Activated CD4-positive, alpha-beta memory T cell treated with anti-CD3 and anti-CD28 coated beads for 36 hours (primary cell): ENCODE measurements around the gene DUSP6. TPM values are rescaled to one million over a fixed set of nuclear protein-coding genes. Genes with fewer than 3 reads are reported as not detected.

Experiments
- CTCF ChIA-PET: fragments of 350-600 bp; sonication (Branson Sonifier 250); formaldehyde crosslinking; loops from one replicate; lab custom pipeline; 2021; ENCODE audit warnings: antibody characterized with exemption, inconsistent platforms; lab: Charles Lee
- POLR2A ChIA-PET: fragments of 350-600 bp; sonication (Branson Sonifier 250); formaldehyde crosslinking; loops from one replicate; lab custom pipeline; 2021; ENCODE audit warnings: antibody characterized with exemption; lab: Charles Lee
- DNase-seq: peaks from one replicate; pipeline ENCODE4 v3.0.0-alpha.2; 2020
- H3K27ac Mint-ChIP-seq: one replicate; pipeline ENCODE4 v1.8.0; 2021; ENCODE audit warnings: mixed read lengths
- H3K27me3 Mint-ChIP-seq: one replicate; pipeline ENCODE4 v1.8.0; 2021; ENCODE audit warnings: mixed read lengths
- H3K36me3 Mint-ChIP-seq: one replicate; pipeline ENCODE4 v1.8.0; 2021; ENCODE audit warnings: mixed read lengths
- H3K4me1 Mint-ChIP-seq: one replicate; pipeline ENCODE4 v1.8.0; 2021; ENCODE audit warnings: low read depth, mixed read lengths
- H3K4me3 Mint-ChIP-seq: one replicate; pipeline ENCODE4 v1.8.0; 2021; ENCODE audit warnings: mild to moderate bottlenecking, mixed read lengths
- H3K9me3 Mint-ChIP-seq: one replicate; pipeline ENCODE4 v1.8.0; 2021; ENCODE audit warnings: mixed read lengths
- intact Hi-C: fragments of 100-400 bp; cut with micrococcal nuclease; formaldehyde crosslinking; loops from one replicate; pipeline ENCODE4 v1.15.1; 2023
- total RNA-seq, 2 experiments: library from RNA; stranded (reverse); gene quantifications; one replicate each; pipeline ENCODE4 v1.2.3, GENCODE V29; 2021

Gene DUSP6
- total RNA-seq, 2 experiments from 2014 or later: 86.7 to 87.9 TPM

GRCh38 chr12:89305373-89305772, 46.9 kb downstream of the DUSP6 start:
- Mint-ChIP-seq H3K27me3 (no peaks in the 10 kb centered on the region), H3K9me3 (no peaks in the 10 kb centered on the region), H3K4me3 (no peak overlapping the region), H3K4me1 (peaks cover 38% of the 10 kb centered on the region), H3K36me3 (no peaks in the 10 kb centered on the region), H3K27ac (no peak overlapping the region)
- ChIA-PET POLR2A (no interaction called here), CTCF (interaction anchor here (0.6 kb wide), 1 partner anchor 1641 kb away, joined by 3 read pairs; no protein-coding TSS in a partner anchor)
- intact Hi-C loops: no loop called here
- DNase-seq: no peak

DNA sequence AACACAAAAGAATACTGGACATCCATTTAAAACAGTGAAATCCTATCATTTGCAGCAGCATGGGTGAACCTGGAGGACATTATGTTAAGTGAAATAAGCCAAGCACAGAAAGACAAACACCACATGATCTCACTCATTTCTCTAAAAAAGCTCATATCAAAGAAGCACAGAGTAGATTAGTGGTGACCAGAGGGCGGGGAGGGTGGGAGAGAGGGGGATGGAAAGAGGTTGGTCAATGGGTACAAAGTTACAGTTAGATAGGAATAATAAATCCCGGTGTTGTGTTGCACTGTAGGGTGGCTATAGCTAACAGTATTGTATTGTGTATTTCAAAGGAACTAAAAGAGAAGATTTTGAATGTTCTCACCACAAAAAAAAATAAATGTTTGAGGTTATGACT, 52.4 kb downstream of the DUSP6 start:
- CTCF ChIA-PET: no interaction called here
- DNase-seq: no peak
- H3K36me3 Mint-ChIP-seq: no peaks in the 10 kb centered on the region
- H3K4me3 Mint-ChIP-seq: no peak overlapping the region
- H3K27ac Mint-ChIP-seq: no peak overlapping the region
- POLR2A ChIA-PET: no interaction called here
- no peaks in the 10 kb centered on the region for H3K4me1 Mint-ChIP-seq
- no peaks in the 10 kb centered on the region for H3K9me3 Mint-ChIP-seq
- intact Hi-C loops: no loop called here
- peaks cover 2% of the 10 kb centered on the region for H3K27me3 Mint-ChIP-seq

- no peak for DNase-seq
- CTCF ChIA-PET: interaction anchor here (0.6 kb wide), 1 partner anchor 97 kb away, joined by 3 read pairs; no protein-coding TSS in a partner anchor
- H3K9me3 Mint-ChIP-seq: no peaks in the 10 kb centered on the region
- H3K4me1 Mint-ChIP-seq: no peaks in the 10 kb centered on the region
- H3K27ac Mint-ChIP-seq: no peak overlapping the region
- no peaks in the 10 kb centered on the region for H3K36me3 Mint-ChIP-seq
- intact Hi-C loops: no loop called here
- no peak overlapping the region for H3K4me3 Mint-ChIP-seq
- POLR2A ChIA-PET: no interaction called here
- peaks cover 2% of the 10 kb centered on the region for H3K27me3 Mint-ChIP-seq
These were observed 52.9 kb downstream of the DUSP6 start for GRCh38 chr12:89299417-89299816.

Other genes with a start within 250 kb of the DUSP6 start
- 1 to 10 TPM; 5.8 to 6.0 TPM for gene GALNT4, start 172.3 kb upstream of the DUSP6 start, total RNA-seq
- 10 to 100 TPM; 38.2 to 40.9 TPM for gene POC1B, start 173.5 kb upstream of the DUSP6 start, total RNA-seq